CD4-positive, alpha-beta T cell treated with Interleukin-2 at 100 ng/mL for 4 hours (primary cell): ENCODE data around the gene TRIM41.

Experiments used
- DNase-seq: peaks from one replicate; pipeline ENCODE4 v3.0.0-alpha.2; 2020; ENCODE audit warnings: low spot score

TRIM41 gene

DNA sequence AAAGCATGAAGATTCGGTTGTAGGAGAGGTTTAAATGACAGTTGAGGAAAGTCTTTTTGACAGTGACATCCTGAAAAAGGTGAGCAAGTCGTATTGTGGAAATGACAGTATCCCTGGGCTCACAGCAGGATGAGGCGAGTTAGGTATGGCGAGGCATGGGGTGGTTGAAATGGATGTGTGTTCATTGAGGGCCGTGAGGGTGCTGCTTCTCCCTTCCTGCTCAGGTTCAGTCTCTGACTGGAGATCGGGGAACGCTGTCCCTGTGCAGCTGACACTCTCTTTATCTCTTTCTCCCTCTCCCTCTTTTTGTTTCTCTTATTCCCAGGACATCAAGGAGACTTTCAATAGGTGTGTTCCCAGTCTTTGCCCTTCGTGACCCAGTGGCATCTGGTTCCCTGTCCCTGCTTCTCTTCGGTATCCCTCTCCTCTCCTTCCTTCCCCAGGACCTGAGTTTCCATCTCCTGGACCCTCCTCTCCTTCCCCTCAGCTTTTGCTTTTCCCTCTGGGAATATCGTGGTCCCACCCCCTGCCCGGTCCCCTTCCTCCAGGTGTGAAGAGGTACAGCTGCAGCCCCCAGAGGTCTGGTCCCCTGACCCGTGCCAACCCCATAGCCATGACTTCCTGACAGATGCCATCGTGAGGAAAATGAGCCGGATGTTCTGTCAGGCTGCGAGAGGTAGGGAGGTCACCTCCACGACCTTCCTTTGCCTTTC is 10.2 kb downstream of the TRIM41 start:
- no peak for DNase-seq

DNA sequence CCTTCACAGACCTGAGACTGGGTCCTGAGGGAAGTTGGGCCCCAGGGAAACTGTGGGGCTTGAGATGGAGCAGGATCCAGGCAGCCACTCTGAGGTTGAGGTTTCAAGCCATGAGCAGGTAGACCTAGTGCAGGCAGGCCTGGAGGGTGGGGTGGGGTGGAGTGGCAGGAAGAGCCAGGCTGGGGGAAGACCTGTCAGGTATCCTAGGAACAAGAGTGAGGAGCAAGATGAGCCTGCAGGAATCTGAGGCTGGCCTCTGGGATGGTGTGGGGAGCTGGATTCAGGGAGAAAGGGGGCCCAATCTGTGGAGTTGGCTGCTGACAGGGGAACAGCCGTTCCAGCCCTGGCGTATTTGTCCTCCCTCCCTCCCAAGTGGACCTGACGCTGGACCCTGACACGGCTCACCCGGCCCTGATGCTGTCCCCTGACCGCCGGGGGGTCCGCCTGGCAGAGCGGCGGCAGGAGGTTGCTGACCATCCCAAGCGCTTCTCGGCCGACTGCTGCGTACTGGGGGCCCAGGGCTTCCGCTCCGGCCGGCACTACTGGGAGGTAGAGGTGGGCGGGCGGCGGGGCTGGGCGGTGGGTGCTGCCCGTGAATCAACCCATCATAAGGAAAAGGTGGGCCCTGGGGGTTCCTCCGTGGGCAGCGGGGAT is 10.8 kb downstream of the TRIM41 start:
- no peak for DNase-seq

DNA sequence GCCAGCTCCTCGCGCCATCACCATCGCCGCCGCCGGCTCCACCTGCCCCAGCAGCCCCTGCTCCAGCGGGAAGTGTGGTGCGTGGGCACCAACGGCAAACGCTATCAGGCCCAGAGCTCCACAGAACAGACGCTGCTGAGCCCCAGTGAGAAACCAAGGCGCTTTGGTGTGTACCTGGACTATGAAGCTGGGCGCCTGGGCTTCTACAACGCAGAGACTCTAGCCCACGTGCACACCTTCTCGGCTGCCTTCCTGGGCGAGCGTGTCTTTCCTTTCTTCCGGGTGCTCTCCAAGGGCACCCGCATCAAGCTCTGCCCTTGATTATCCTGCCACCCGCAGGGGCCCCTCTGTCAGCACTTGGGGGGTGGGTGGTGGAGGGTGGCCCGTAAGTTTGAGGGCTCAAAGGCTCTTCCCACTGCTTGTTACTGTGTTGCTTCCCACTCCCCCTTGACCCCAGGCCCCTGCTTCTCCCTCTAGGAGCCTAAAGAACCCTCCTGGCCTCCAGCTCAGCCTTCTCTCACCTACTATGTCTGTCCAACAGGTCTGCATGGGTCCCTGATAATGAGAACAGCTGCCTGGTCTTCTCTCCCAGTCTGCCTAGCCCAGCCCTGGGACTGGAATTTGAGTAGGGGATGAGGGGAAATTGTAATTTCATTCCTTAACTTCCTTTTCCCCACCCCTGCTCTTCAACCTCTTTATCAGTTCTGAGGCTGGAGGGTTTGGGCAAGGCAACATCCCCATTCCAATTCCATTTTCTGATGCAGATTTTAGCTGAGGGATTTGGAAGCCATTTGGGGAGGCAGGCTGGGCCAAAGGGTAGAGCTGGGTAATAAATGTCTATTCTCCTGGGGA is 11.6 kb downstream of the TRIM41 start:
- DNase-seq = no peak

DNA sequence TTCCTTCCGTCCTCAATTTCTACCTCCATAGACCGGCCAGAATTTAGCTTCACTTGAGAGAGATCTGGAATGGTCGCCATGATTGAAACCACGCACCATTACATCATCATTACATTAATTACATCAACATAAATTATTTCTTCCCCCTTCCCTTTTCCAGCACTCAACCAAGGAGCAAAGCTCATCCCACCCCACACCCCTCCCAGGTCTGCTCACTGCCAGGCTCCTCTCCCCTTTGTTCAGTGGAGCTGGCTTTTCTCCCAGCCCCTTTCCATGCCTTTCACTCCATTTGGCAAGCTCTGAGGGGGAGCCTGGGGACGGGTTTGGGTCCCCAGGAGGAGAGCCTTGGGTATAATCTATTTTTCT is 12.2 kb downstream of the TRIM41 start:
- no peak for DNase-seq

DNA sequence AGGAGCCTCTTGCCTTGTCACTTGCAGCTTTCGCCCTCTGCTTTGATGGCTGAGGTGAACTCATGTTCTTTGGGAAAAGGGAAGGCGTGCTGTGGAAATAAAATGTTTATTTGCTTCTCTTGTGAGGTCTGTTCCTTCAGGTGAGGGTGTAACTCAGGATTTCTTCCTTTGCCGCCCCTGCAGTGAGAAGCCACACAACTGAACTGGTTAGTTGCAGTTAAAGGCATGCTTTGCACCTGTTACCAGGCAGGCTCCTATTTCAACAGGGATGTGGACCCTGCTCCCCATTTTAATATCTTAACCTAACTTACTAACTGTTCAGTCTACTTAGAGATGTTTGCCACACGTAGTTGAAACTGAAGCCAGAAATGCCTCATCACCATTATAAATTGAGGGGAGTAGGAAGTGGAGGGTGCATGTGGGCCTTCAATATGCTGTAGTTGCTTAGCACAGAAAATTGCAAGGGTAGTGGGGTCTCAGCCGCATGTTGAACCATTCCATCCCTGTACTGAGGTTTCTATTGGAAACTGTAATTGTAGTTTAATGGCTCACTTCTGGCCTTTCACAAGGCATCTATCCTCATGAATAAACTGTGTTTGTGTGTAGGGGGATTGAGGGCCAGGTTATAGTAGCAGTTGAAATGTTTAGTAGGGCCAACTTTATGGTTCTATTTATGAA is 12.7 kb downstream of the TRIM41 start:
- DNase-seq = no peak

DNA sequence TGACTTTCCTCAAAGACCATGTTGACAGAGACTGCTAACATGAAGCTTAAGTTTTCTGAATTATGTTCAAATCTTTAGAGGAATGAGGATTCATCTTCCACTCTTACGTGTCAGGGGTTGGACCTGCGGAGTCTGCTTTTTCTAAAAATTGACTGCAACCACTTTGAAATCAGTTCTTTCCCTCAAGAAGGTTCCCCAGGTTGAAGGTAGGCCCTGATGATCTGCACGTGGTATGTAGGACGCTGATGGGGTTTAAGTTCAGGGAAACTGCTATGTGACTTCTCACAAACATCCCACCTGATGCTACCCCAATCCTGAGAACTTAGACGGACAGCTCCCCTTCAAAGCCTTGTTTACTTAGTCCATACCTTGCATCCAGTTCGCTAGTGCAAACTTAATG is 13.4 kb downstream of the TRIM41 start:
- no peak for DNase-seq

DNA sequence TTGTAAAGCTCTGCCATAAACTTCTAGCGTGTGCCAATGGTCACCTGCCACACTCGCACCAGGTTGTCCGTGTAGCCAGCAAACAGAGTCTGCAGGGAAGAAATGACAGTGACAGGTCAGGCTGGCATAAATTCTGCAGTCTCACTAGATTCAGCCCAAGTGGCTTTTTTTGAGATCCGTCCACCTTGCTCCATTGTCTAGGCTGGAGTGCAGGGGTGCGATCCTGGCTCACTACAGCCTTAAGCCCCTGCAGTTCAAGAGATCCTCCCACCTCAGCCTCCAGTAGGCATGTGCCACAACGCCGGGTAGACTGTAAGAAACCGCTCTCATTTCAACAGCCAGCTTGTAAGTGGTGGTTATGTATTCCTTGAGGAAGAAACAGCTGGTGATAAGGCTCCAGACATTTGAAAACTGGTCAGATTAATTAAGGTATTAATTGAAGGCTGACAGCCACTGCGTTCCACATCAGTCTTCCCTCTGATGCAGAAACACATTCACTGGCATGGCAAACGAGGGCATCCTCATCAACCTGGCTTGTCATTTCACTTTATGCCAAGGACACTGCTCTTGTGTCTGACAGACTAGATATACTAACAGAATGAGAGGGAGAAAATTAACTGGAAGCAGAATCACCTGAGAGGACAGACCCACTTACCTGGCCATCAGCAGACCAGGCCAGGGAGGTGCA is 14.0 kb downstream of the TRIM41 start:
- no peak for DNase-seq

DNA sequence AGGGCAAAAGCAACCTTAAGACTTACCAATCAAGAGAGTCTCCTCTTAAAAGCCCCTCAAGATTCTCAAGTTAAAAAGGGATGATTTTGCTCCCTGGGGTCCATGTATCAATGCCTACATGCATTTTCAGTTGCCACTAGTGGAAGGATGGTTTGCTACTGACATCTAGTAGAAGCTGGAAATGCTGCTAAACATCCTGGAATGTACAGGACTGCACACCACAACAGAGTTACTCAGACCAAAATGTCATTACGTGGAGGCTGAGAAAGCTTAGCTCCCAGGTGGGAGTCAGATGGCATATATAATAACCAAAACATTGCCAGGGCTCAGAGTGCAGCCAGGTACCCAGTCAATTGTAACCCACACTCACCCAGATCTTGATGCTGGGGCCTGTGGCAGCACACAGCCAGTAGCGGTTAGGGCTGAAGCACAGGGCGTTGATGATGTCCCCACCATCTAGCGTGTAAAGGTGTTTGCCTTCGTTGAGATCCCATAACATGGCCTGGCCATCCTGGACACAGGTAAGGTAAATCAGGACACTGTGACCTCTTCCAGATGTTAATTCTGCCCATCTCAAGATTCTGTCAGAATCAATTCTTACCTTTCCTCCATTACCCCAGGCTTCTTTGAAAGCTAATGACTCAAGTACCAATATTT is 14.8 kb downstream of the TRIM41 start:
- DNase-seq = no peak

DNA sequence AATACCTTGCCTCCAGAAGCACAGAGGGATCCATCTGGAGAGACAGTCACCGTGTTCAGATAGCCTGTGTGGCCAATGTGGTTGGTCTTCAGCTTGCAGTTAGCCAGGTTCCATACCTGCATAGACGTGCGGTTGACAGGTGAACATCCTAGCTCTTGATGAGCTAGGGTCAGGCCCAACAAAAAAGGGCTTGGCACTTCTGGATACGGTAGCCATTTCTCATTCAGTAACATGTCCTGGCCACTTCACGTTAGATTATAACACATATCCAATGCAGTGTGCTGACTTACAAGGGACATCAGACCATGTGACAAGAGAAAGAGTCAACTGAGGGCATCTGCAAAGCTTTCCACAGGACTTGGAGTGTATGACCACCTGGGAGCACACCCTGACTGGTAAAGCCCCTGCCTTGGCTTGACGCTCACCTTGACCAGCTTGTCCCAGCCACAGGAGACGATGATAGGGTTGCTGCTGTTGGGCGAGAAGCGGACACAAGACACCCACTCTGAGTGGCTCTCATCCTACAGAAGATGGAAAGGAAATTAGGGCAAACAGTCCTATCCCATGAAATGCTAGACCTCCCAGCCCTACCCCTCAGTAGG is 16.1 kb downstream of the TRIM41 start:
- DNase-seq = no peak

DNA sequence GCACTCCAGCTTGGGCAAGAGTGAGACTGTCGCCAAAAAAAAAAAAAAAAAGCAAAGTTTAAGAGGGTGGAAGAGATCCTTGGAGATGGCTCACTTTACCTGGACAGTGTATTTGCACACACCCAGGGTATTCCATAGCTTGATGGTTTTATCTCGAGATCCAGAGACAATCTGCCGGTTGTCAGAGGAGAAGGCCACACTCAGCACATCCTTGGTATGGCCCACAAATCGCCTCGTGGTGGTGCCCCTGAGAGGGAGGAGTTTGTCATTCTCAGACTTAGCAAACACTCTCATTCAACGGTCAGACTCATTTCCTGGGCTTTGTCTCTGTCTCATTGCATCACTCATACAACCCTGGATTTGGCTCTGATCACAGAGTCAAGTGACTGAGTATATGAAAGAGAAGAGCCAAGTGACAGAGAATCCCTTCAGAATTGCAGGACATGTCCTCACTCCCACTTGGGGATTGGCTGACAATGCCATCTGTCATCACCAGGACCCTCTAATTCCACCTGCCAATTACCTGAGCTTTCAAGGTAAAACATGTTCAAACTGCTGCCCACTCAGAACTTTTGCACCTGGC is 18.4 kb downstream of the TRIM41 start:
- DNase-seq = peak; percentile 64

DNA sequence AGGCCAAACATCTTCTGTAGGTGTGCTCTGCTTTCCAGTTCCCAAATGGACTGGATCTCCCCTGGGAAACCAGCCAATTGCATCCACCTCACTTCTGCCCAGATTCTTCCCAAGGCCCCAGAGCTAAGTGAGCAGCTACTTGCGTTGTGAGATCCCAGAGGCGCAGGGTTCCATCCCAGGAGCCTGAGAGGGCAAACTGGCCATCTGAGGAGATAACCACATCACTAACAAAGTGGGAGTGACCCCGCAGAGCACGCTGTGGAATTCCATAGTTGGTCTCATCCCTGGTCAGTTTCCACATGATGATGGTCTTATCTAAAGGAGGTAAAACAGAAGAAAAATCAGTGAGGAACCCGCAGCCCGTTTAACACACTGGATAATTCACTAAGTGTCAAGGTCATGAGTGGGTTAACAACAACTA is 19.0 kb downstream of the TRIM41 start:
- DNase-seq = no peak

DNA sequence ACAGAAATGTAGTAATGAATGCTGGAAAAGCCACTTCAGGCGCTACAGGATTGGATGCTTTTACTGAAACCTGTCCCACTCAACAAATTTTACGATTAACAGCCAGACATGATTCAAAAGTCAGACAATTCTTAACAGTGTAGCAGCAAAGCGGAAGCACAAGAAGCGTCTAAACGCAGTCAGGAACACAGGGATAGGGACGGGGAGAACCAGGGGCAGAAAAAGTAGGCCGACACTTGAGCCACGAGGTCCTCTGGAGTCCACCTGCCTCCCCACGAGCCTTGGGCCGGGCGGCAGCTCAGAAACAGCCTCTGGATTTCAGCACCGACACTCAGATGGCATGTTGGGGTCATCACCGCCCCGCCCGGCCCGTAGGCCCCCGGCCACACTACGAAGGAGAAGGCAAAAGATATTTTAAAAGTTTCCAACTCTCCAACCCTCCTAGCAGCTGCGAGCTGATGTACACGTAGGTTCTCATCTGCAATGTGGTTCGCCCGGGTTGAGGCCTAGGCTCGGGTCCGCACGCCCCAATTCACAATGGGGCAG is 20.0 kb downstream of the TRIM41 start:
- no peak for DNase-seq

DNA sequence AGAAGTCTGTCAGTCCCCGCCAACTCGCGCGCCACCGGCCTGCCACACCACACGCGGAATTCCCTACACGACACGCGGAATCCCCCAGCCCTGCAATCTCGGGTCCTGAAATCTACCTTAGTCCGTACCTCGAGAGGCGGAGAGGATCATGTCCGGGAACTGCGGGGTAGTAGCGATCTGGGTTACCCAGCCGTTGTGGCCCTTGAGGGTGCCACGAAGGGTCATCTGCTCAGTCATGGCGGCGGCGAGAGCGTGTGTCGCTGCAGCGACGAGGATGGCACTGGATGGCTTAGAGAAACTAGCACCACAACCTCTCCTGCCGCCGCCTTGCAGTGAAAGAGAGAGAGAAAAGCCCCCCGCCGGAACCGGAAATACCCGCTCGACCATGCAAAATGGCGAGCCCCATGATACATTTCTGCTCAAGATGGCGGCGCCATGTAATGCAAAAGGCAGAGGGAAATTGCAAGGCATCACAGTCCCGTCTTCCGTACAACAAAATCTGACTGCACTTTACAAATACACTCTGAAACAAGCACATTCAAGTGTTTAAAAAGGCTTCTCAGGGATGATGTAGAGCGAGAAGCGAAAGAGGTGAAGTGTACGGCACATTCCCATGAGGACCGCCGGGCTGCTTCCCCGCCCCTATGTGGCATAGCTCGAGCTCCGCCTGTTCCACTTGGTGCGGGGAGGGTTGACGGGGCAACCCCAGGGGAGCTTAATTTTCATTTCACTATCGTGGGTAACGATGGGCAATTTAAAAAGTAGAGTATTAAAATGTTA is 20.7 kb downstream of the TRIM41 start, which contains the start of gene RACK1:
Gene RACK1 (minus strand): TSS at position 343 of the 780 bp plus-strand sequence. CDS start 106 bp downstream, at position 237.
- DNase-seq = peak; percentile 89

DNA sequence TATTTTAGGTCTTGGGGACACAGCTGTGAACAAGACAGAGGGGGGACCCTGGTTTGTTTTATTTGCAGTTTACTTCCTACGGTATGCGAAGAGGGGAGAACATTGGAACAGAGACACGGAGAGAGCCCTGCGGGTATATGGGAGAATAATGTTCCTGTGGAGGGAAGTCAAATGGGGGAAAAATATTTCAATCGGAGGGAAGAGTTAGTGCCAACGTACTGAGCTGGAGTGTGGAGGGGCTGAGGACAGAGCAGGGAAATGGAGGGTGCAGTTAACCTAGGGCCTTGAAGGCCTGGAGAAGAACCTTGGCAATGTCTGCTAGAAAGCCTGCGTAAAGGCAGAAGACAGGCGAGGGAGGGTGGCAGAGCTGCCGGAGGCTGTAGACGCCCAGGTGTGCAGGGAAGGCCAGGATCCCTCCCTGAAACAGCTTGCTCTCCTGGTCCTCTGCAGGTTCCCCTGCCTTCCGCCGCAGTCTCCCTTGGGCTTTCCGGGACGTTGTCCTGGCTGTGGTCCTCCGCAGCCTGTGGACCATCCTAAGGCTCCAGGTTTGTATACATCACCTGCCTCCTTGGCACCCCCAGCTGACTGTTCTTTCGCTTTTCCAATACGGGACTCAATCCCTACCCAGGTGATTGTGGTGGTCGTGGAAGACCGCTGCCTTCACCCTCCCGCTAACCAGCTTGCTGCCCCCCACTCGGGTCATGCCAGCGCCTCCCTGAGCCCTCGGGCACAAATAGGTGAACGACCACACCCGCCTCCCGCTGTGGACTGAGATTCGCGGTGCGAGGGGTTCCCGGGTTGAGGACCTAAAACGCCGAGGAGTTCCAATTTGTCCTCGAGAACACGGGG is 22.6 kb downstream of the TRIM41 start:
- DNase-seq = no peak

DNA sequence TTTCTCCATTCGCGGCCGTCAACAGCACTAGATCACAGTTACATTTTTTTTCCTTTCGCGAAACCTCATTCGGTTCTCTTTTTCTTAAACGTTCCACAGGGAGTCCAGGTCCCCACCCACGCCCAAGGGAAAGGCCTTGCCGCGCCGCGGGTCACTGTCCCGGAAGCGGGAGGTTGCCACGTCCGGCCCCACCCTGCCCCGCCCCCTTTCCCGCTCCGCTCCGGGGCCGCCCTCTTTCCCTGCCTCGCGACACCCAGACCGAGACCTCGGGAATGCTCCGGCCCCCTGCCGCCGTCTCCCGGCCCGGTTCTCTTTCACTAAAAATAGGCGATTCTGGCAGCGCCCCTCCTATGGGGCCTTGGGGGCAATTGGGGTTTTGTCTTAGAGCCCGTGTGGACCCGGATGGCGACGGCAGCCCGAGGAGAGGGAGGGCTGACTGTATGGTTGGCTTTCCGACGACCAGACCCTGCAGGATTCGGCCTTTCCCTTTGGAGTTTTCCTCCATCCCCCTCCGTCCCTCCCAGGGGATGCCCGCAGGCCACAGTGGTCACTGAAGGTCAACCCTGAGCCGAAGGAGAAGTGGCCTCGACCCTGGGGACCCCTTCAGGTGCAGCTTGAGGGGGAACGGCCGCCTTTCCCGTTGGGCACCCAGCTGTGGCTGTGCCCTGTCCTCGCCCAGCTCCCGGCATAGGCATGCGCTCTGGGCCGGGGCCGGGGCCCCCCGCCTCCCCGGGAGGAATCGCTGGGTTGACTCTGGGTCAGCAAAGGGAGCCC is 23.4 kb downstream of the TRIM41 start:
- peak; percentile 69 for DNase-seq

DNA sequence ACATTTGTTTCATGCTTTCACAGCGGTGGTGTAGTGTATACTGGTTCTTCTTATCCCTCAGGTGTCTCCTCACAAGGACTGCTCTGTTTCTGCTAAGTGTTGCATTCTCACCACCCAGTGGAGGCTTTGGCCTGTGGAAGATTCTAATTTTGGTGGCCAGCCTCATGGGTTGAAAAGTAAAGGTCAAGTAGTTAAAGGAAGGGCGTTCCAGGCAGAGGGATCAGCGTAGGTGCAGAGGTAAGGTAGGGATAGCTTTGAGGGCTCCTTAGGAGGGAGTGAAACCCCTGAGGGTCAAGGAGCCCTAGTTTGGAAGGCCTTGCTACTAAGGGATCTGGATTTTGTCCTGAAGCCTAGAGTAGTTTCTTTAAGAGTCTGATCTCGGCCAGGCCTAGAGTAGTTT is 25.2 kb downstream of the TRIM41 start:
- DNase-seq = no peak

DNA sequence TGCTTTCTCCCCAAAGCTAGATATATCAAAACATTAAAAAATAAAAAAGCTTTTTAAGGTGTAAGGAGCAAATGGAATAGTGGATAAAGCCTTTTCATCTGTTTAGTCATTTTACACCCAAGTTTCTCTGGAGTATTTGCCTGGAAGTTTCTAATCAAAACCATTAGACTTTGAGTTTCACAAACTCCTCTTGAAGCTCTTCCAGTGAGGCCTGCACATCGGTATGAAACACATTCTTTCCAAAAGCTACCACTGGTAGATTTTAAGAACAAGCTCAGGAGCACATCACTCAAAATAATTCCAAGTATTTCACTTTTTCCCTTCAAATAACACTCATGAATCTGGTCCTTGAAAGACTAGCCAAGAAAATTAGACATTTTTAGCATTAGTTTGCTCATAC is 32.2 kb downstream of the TRIM41 start:
- DNase-seq = no peak
